Psoas muscle (tissue), 8 donors: ENCODE results near the gene MTUS2. TPM values are rescaled to one million over a fixed set of nuclear protein-coding genes. Genes with fewer than 3 reads are reported as not detected.

ENCODE experiments used
- ATAC-seq, 4 donors: fragments of 200-7000 bp; cut with Tn5 transposase; one replicate each; pipeline ENCODE4 v1.9.1; 2020; ENCODE audit warnings: moderate library complexity in 3 of 4, mild to moderate bottlenecking in 2 of 4
- DNase-seq, 2 donors: peaks; one replicate each; pipeline ENCODE4 v3.0.0-alpha.2; 2020
- H3K27ac ChIP-seq: fragments of 200-600 bp; one replicate; pipeline ENCODE4 v1.8.0; 2022
- H3K27me3 ChIP-seq, 3 donors: fragments of 200-600 bp in 1 of 3; one replicate each; pipeline versions ENCODE4 v1.6.1 to v1.8.0; 2013 to 2022; ENCODE audit warnings: low read length in 2 of 3, mild to moderate bottlenecking in 2 of 3, moderate library complexity in 1 of 3; ENCODE audit not compliant: insufficient read depth in 3 of 3
- H3K36me3 ChIP-seq, 2 donors: fragments of 200-600 bp in 1 of 2; one replicate each; pipeline versions ENCODE4 v1.6.1 to v1.8.0; 2013 to 2022; ENCODE audit warnings: low read depth in 1 of 2, mild to moderate bottlenecking in 1 of 2, moderate library complexity in 1 of 2; ENCODE audit not compliant: insufficient read depth in 1 of 2
- H3K4me1 ChIP-seq: fragments of 200-600 bp; one replicate; pipeline ENCODE4 v1.8.0; 2022
- H3K4me3 ChIP-seq: fragments of 200-600 bp; one replicate; pipeline ENCODE4 v1.8.0; 2022; ENCODE audit warnings: mild to moderate bottlenecking
- H3K9me3 ChIP-seq: fragments of 200-600 bp; one replicate; pipeline ENCODE4 v1.8.0; 2022
- WGBS, 3 donors: extraction: QIAGEN DNeasy Blood & Tissue Kit; methylation state at CpG; one replicate each; pipeline versions ENCODE4 v1.1.6 to v1.1.7; 2013; 5-methylcytosine and 5-hydroxymethylcytosine counted together
- intact Hi-C, 2 donors: fragments of 100-400 bp; cut with DNase I; formaldehyde crosslinking; loops; one replicate each; pipeline versions ENCODE4 v1.11.0 to v1.14.2; 2022
- polyA plus RNA-seq, 3 donors: library from polyadenylated mRNA; stranded (reverse); fragments of 200-250 nt; gene quantifications; one replicate each; pipeline ENCODE4 v1.2.3, GENCODE V29; 2013
- total RNA-seq, 4 donors: library from RNA; stranded (reverse); fragmentation: NEBNext Ultra II Directional in 2 of 4; extraction: Animal tissue kit (Norgen Biotek cat#: 25700) in 2 of 4; gene quantifications; one replicate each; pipeline versions ENCODE4 v1.2.1 to v1.2.4, GENCODE V29; 2021 to 2023
- TF ChIP-seq, protein P1 (sequence below): fragments of 200-600 bp; IDR thresholded peaks from one replicate; pipeline ENCODE4 v1.8.0; 2022; ENCODE audit warnings: antibody characterized with exemption
- donor health status: healthy with polysubstance abuse.
- donor health status: DM: no; HTN: no; CAD: no; lungs with moderate emphysema.
- donor health status: Bipolar disorder and iron deficiency.
- donor health status: healthy.
- donor health status: DM: yes; HTN: yes; CAD: no.
- donor health status: DM: no; HTN: no; CAD: no.
- donor health status: DM: no; HTN: no; CAD: no.
- donor health status: DM: yes; HTN: yes; CAD: no.

Gene MTUS2
- total and polyA plus RNA-seq, 7 donors: 0.03 to 0.79 (median 0.14) TPM; not detected in 2

DNA sequence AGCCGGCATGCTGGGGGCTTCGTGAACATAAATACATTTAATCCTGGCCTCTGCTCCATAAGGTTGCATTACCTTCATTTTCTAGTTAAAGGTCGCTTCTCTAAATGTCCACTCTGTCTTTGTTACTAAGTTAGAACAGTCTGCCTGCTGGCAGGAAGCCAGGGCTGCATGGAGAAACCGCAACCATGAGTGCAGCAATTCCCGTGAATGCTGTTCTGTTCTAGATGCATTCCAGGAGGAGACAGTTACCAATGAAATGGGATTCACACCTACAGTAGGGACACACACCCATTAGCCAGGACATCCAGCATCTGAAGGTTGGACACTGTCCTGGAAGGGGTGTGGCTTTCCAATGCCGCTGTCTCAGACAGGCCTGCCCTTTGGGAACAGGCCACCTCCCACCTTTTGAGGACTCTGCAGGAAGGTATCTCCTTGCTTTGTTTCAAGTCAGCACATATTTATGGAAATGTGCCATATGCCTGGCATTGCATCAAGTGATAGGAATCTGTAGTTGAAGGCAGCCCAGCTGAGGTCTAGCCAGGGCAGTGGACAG is 645.7 kb downstream of the MTUS2 start:
- WGBS, 3 donors: 19 to 28% (median 21%) methylated on average over 6 of the region's 6 CpGs
- no peaks in the 10 kb centered on the region for H3K36me3 ChIP-seq
- TF ChIP-seq, protein P1, sequence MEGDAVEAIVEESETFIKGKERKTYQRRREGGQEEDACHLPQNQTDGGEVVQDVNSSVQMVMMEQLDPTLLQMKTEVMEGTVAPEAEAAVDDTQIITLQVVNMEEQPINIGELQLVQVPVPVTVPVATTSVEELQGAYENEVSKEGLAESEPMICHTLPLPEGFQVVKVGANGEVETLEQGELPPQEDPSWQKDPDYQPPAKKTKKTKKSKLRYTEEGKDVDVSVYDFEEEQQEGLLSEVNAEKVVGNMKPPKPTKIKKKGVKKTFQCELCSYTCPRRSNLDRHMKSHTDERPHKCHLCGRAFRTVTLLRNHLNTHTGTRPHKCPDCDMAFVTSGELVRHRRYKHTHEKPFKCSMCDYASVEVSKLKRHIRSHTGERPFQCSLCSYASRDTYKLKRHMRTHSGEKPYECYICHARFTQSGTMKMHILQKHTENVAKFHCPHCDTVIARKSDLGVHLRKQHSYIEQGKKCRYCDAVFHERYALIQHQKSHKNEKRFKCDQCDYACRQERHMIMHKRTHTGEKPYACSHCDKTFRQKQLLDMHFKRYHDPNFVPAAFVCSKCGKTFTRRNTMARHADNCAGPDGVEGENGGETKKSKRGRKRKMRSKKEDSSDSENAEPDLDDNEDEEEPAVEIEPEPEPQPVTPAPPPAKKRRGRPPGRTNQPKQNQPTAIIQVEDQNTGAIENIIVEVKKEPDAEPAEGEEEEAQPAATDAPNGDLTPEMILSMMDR: no peak
- H3K27ac ChIP-seq: no peak overlapping the region
- DNase-seq (peak in 1 of 2 donors; percentile 31), ATAC-seq (peak; percentile 33 to 81 (median 34))
- peaks cover 5% of the 10 kb centered on the region for H3K4me1 ChIP-seq
- no peaks in the 10 kb centered on the region for H3K9me3 ChIP-seq
- no peaks in the 10 kb centered on the region for H3K27me3 ChIP-seq
- H3K4me3 ChIP-seq: no peak overlapping the region
- intact Hi-C loops: no loop called here

DNA sequence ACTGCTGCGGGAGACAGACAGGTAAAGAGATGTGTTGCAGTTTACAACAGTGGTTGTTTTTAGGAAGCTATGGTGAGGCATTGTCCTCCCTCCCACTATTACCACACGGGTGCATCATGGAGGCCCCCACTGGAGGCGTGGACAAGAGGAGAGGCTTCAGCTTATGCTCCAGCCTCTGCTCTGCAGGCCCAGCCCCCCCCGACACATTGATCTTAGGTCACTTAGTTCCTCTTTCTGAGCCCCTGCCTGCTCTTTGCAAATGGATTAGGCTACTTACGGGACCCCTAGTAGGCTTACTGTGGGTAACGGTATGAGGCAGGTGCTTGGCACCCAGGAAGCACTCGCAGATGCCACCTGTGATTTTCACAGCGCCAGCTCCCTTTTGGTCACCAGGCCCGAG is 651.4 kb downstream of the MTUS2 start:
- WGBS, 3 donors: 83 to 91% (median 90%) methylated on average over 9 of the region's 9 CpGs
- H3K9me3 ChIP-seq: no peaks in the 10 kb centered on the region
- DNase-seq: no peak
- H3K4me3 ChIP-seq: no peak overlapping the region
- intact Hi-C loops: no loop called here
- ATAC-seq: no peak
- H3K36me3 ChIP-seq: no peaks in the 10 kb centered on the region
- H3K4me1 ChIP-seq: no peaks in the 10 kb centered on the region
- H3K27me3 ChIP-seq: no peaks in the 10 kb centered on the region
- TF ChIP-seq, protein P1: no peak
- no peak overlapping the region for H3K27ac ChIP-seq

DNA sequence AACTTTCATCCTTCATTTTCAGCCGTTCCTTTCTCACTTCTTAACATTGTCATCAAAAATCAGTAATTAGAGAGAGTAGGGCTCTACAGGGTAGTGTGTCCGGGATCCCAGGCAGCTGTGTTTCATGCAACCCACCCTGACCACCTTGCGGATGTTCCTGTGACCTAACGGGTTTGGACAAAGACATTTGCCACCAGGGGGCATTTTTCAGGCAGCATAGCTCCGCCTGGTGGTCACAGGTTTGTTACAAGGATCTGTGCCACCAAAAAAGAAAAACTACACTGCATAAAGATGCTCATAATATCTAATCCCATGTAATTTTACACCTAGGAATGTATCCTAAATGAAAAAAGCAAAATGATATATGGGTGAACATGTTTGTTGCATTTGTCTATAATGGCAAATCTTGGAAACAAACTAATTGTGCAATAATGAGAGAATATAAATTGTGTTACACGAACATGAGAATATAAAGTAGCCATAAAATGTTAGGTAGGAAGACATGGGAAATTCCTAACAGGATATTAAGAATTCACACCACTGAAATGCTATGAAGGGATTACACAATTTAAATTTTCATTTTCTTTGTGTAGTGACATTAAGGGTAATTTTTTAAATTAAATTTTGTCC is 652.3 kb downstream of the MTUS2 start:
- DNase-seq (no peak), ATAC-seq (peak in 2 of 4 donors; percentile 56 to 59)
- intact Hi-C loops: no loop called here

DNA sequence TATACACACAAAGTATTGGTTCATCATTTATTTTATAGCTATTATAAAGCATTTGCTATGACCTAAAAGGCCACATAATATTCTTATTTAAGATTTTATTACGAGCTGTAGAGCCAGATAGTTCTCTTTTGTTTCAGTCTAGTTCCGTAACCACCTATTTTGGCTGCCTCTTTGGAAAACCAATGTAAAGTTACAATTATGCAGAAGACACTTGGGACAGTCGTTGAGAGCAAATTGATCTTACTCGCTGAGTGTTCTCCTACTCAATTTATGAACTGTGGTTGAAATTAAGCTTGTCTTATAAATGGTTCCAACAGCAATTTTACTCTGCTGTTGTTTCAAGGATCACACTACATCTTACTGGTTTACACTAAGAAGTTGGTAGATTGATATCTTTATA is 653.0 kb downstream of the MTUS2 start:
- H3K27ac ChIP-seq: no peak overlapping the region
- no peaks in the 10 kb centered on the region for H3K27me3 ChIP-seq
- ATAC-seq (no peak), DNase-seq (no peak)
- H3K4me3 ChIP-seq: no peak overlapping the region
- intact Hi-C loops: no loop called here
- TF ChIP-seq, protein P1: no peak
- no peaks in the 10 kb centered on the region for H3K4me1 ChIP-seq
- no peaks in the 10 kb centered on the region for H3K9me3 ChIP-seq
- 63 to 74% (median 73%) methylated on average over 4 of the region's 4 CpGs for WGBS, 3 donors
- H3K36me3 ChIP-seq: no peaks in the 10 kb centered on the region

More for the DNA sequence above, 652.3 kb downstream of the MTUS2 start:
- 40 to 46% (median 41%) methylated on average over 6 of the region's 6 CpGs for WGBS, 3 donors
- TF ChIP-seq, protein P1: peak; percentile 73
- Histone ChIP-seq H3K36me3 (no peaks in the 10 kb centered on the region), H3K27ac (no peak overlapping the region), H3K4me1 (no peaks in the 10 kb centered on the region), H3K9me3 (no peaks in the 10 kb centered on the region), H3K27me3 (no peaks in the 10 kb centered on the region), H3K4me3 (no peak overlapping the region)
